ENCODE data around the gene MAMLD1. TPM values are rescaled to one million over a fixed set of nuclear protein-coding genes. Genes with fewer than 3 reads are reported as not detected.

Gene MAMLD1
- total RNA-seq, 1 donor from 2014 or later: 5.7 TPM

DNA sequence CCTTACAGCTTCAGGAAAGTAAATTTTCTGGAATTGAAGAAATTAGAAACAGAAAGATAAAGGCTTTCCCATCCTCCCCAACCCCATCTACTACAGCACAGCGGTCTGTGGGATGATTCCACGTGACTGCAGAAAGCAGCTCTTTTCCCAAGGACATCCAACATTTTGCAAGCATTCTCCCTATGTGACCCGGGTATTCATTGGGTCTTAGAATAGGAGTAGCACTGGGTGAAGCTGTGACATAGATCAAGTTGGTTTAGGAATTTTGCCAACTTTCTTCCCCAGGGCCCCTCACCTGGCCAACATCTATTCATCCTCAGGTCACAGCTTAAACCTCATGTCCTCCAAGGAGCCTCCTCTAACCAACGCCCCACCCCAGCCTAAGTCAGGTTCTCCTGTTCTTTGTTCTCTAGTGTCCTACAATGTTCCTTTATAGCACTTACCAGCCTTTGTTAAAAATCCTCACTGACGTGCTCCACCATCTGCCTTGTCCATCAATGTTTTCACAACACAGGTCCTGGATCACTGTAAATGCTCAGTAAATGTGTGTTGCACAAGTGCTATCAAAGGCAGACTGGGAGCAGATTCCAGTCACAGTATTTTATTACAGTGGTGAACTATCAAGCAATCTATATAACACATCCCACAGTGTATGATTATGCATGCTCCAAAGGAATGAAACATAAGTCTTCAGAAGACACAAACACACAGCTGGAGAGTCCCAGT, 124.4 kb downstream of the MAMLD1 start:
- intact Hi-C loops (cut with micrococcal nuclease): loop anchor here (5.0 to 10.0 kb wide), 2 partner anchors 40 to 207 kb away; partner anchors contain the start of gene MTMR1

DNA sequence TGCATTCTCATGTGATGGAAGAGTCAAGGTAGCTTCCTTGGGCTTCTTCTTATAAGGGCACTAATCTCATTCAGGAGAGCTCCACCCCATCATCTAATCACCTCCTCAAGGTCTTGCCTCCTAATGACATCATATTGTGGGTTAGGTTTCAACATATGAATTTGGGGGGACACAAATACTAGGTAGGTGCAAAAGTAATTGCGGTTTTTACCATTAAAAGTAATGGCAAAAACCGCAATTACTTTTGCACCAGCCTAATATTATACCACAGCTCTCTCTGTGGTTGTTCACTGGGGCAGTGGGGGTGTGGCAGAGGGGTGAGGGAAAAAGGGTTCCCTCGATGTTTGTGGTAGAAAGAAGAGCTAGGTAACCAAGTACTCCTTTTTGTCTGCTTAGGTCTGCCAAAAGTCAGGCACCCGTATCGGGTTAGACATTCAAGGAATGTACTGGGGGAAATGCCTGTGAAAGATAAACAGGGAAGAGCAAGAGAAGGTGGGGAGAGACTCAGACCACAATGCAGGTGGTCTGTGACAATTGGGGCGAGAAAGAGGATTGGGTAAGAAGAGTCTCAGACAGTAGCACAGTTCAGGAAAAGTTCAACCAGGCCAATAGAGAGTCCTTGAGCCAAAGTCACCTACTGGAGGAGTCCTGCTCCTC, 126.4 kb downstream of the MAMLD1 start:
- intact Hi-C loops (cut with micrococcal nuclease): loop anchor here (5.0 to 10.0 kb wide), 2 partner anchors 42 to 205 kb away; partner anchors contain the start of gene MTMR1

DNA sequence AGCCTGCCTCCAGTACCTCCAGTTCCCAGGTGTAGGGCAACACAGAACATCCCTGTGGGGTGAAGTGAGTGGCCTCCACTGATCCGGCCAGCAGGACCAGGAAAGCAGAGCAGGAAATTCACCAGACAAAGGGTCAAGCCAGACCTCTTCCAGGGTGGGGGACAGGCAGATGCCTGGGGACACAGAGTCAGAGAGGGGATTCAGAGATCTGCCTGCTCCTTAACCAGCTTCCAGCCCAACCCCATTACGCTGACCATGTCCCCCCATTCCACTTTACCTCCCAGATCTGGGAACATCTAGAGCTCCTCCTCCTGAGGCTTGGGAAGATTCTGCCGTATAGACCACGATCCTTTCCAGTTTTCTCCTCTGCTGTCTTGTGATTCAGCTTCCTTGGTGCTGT, 132.4 kb downstream of the MAMLD1 start:
- intact Hi-C loops (cut with micrococcal nuclease): no loop called here

DNA sequence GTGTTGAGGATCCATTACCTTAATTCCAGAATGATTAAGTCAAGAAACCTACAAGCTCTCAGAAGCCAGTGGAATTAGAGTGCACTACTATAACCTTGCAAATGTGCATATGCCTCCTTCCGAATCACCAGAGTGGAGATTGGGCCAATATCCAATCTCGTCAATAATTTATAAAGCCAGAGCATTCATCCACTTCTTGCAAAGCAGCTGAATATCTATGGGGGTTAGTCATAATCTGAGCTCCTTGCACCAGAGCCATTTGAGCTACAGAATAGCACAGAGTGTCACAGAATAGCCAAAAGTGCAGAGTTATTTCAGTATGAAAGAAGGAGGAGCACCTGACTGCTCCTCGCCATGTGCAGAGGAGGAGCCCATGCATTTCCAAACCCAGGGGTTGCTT, 136.1 kb downstream of the MAMLD1 start:
- intact Hi-C loops (cut with micrococcal nuclease): no loop called here

DNA sequence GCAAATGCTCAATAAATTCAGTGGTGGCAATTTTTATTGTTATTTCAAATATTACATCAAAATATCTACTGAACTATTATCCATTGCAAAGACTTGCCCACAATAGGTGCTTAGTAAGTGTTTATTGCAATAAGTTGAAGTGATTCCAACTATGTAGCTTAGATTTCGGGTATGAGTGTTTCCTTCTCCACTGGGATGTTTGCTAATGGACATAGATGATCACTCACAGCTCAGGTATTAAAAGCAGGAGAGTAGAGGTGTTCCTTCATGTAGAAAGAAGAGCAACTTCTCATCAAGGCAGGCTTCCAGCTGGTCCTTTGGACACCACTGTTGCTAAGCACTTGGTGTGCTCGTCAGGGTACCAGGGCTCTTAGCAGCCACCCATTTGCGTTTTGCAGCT, 139.0 kb downstream of the MAMLD1 start:
- intact Hi-C loops (cut with micrococcal nuclease): no loop called here

DNA sequence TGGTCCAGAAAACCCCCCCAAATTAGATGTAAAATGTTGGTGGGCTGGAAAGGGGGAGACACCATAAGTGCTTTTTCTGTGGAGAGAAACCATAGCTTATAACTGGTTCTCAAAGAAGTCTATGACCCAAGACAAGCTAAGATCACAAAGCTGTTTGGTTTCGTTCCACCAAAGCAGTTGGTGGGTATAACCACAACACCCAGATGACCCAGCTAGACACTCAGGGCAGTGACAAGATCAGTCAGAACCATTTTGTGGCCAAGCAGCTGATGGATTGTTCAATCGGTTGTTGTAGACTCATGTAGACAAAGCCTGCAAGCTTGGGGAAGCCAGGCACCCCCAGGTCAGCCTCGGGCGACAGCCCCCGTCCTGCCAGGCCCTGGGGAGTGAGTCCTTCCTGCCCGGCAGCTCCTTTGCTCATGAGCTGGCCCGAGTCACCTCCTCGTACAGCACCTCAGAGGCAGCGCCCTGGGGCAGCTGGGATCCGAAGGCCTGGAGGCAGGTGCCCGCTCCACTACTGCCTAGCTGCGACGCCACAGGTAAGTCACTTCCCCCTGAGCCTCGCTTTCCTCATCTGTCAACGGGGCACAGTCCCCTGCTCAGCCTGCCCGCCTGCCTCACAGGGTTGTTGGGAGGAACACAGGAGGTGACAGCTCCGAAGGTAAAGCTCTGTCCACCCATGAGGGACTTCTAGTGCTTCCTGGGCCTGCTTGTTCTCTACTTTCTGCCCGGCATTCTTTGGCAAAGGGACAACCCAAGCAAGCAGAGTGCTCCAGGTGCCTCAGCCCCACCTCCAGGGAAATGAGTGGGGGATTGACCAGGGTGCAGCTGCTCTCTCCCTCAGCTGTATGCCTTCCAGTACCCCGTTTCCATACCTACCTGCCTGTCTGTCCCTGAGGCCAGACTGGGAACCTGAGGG, 140.1 kb downstream of the MAMLD1 start:
- intact Hi-C loops (cut with micrococcal nuclease): no loop called here

DNA sequence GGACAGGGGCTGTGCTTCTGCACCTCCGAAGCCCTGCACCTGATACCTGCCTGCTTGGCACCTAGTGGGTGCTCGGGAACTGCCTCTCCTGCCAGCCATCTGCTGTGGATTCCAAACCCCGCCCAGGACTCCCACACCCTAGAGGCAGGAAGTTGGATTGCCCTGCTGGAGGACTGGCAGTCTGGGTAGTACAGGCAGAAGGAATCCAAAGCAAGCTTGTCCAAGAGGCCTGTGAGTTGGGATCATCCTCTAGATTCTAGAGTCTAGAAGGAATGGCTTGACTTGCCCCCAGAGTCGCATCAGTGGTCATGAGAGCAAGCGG, 140.7 kb downstream of the MAMLD1 start:
- intact Hi-C loops (cut with micrococcal nuclease): no loop called here

DNA sequence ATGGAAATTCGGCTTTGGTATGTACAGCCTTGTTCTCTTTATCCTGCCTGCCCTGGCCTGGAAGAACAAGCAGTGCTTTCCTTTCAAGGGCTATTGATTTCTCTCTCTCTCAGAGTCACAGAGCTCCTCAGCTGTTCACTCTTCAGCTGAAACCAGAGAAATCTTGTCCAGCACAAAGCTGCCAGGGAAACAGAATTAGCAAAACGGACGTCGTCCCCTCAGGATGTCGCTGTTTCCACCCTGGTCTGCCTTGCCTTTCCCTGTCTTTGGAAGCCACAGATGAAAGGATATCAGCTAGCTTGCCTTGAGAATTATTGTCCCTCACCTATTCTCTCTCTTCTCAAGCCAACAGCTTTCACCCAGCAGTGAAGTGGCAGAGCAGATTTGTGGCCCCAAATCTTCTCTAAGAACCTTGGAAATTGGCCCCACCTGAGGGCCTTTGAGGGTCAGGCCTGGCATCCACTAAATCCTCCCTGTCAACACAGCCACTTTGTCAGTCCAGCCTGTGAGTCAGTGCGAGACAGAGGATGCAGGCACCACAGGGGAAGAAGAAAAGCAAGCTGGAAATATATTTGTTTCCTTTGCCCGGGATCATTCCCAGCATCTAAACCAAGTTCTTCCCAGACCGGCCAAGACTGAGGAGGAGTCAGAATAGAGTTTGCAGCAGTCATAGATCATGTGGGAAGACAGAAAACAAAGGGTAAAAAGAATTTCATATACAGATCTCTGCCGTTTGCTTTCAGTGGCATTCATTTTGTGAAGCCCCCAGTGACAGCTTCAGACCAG, 141.5 kb downstream of the MAMLD1 start:
- intact Hi-C loops (cut with micrococcal nuclease): no loop called here

DNA sequence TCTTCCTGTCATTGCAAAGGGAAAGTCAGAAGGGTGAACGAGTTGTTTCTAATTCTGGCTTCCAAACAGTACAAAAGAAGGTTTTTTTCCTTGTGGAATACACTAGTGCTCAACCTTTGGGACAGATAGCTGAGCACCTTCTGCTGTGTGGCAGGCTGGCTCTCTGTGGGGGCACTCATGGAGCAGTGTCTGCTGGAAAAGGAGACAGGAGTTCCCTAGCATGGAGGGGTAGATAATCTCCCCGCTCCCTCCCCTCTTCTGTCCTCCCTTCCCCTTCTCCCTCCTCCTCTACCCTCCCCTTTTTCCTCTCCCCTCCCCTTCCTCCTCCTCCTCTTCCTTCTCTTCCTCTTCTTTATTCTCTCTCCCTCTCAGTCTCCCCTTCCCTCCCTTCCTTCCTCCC, 142.9 kb downstream of the MAMLD1 start:
- intact Hi-C loops (cut with micrococcal nuclease): no loop called here

DNA sequence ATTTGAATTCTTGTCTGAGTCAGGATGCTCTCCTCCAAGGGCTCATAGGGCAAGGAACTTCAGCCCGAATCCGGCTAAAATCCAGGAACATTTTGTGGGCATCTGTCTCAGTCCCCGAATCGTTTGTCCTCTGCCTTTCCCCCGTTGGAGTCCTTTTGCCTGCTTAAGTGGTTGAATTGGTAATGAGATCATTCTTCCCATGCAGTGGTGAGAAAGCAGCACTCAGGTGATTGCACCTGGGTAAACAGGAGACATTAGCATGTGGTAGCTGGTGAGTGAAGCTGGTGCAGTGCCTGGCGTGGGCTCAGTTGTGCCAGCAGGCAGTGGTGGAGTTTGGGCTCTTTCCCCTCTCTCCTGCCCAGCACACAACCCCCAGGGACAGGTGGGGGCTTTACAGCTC, 143.4 kb downstream of the MAMLD1 start:
- intact Hi-C loops (cut with micrococcal nuclease): no loop called here

DNA sequence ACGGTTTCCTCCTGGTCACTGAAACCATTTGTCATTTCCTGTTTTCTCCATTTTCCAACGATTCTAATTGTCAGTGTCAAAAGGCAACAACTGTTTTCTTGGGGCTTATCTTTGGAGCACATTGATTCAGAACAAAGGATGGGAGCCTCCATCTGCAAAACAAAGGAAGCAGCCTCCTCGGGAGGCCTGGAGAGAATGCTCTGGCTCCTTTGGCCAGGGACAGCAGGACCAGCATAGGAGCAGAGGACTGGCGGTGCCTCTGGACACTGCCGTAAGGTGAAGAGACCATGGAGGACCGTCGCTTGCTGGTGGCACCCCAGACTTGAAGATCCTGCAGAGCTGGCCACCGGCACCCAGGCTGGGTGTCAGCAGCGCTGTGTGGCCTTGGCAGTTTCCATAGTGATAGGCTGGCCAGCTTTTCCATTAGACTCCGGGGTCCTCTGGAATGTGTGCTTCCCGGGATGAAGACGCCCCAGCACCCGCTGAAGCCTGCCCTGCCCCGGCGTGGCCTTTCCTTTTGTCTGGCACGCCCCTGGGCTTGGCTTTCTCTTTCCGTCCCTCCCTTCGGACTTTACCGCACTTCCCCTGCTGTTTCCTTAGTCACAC, 144.2 kb downstream of the MAMLD1 start:
- intact Hi-C loops (cut with micrococcal nuclease): no loop called here

DNA sequence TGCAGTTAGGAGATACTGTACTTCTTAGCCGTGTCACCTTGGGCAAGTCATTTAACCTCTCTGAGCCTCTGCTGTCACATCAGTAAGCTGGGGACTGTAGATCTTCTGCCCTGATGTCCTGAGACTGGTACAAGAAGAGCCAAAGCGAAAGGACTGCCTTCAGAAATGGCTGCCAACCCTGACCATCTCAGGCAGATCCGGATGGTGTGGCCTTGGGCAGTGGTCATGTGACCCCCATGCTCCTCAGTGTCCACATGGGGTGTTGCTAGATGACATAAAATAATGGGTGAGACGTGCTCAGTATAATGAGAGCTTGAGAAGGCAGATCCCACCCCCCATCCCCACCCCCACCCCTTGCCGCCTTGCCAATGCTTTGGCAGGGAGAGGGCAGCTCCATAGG, 144.9 kb downstream of the MAMLD1 start:
- intact Hi-C loops (cut with micrococcal nuclease): no loop called here

DNA sequence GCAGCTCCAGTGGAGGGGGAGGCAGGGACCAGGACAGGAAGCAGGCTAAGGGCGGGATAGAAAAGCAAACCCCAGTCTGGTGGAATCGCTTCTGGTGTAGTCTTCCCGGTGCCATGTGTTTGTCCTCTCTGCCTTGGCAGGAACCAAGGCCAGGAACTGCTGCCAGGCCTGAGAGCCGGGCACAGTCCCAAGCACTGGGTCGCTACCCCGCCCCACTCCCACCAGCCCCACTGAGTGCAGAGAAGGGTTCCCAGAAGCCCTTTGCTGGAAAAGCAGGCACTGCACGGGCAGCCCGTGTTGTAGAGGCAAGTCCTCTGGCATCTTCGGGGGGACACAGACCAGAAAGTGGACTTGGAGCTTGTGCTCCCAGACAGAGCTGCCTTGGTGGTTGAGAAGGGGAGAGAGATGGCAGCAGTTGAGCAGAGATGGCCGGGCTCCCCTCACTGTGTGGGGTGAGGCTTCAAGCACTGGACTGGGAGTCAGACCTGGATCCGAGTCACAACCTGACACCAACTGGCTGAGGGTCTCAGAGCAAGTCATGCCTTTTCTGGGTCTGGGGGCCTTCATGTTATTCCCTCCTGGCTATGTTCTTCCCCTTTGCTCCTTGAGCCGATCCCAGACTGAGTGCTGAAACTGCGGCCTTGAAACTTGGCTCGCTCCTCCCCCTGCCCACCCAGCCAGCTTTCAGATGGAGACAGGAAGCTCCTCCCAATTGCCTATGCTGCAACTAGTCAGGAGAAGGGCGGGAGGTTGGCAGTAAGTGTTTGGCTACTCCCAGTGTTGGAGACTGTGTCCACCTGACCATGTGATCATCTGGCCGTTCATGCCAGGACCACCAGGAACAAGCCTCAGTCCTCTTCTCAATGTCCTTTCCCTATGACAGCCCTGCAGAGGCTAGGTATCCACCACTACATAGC, 145.6 kb downstream of the MAMLD1 start:
- intact Hi-C loops (cut with micrococcal nuclease): no loop called here

DNA sequence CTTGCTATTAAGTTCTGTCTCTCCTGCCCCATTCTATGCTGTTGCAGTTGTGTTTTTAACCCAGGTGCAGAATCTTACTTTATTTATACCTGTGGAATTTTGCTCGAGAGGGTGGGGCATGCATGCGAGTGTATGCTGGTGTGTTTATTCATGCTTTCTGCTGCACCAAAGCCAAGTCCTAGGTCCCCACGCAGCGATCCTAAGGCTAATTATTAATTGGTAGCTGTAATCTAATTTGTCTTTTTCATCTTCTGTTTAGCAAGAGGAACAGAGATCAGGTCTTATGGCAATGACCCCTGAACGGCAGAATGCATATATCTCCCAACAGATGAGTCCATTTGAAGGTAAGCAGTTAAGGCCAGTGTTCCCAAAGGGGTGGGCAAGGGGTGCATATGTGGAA, 146.6 kb downstream of the MAMLD1 start:
- intact Hi-C loops (cut with micrococcal nuclease): no loop called here

DNA sequence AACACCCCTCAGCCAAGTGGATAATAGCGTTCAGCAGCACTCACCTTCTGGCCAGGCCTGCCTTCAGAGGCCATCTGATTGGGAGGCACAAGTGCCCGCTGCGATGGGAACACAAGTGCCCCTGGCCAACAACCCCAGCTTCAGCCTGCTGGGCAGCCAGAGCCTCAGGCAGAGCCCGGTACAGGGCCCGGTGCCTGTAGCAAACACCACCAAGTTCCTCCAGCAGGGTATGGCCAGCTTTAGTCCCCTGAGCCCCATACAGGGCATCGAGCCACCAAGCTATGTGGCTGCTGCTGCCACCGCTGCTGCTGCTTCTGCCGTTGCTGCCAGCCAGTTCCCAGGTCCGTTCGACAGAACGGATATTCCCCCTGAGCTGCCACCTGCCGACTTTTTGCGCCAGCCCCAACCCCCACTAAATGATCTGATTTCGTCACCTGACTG, 149.4 kb downstream of the MAMLD1 start:
- intact Hi-C loops (cut with micrococcal nuclease): no loop called here

DNA sequence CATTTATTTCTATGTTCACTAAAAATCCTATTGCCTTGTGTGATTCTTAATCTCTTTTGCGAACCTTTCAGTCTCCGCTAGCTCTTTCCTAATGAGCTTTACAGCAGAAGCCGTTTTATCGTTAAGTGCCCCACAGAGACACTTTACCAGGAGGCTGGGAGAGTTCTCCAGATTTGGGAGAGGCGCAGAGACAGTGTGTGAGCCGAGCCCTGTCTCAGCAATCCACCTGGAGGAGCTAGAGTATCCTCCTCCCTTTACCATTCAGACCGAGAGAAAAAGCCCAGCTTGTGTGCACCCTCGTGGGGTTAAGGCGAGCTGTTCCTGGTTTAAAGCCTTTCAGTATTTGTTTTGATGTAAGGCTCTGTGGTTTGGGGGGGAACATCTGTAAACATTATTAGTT, 150.4 kb downstream of the MAMLD1 start:
- intact Hi-C loops (cut with micrococcal nuclease): no loop called here

DNA sequence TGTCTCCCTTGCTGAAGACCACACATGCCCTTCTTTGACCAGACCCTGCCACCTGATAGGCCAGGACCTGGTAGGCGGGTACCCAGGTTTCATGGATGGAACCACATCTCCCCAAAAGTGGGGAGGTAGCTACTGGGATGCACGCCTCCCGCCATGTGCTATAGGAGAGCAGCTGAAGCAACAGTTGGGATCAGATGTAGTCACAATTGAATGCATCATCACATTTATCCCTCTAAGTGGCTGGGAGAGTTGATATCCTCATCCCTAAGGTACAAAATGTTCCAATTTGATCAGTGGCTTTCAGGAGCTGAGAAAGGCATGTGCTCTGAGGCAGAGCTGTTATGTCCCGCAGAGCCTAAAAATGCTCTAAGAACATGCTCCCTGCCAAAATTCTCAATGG, 151.3 kb downstream of the MAMLD1 start:
- intact Hi-C loops (cut with micrococcal nuclease): no loop called here

DNA sequence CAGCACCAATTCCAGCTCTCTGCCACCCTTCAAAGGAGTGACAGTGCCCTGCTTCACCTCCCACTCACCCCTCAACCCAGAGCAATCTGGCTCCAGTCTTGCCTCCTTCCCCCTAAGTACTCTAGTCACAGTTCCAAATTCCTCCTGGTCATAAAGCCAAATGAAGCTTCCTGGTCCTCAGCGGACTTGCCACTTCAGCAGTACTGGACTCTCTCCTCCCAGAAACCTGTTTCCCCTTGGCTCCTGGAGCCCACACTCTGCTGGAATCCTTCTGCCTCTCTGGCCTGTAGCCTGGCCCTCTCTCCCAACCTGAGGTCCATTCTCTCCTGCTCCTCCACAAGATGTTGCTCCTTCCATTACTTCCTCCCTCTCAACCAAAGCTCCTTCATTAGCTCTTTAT, 152.7 kb downstream of the MAMLD1 start:
- intact Hi-C loops (cut with micrococcal nuclease): no loop called here

DNA sequence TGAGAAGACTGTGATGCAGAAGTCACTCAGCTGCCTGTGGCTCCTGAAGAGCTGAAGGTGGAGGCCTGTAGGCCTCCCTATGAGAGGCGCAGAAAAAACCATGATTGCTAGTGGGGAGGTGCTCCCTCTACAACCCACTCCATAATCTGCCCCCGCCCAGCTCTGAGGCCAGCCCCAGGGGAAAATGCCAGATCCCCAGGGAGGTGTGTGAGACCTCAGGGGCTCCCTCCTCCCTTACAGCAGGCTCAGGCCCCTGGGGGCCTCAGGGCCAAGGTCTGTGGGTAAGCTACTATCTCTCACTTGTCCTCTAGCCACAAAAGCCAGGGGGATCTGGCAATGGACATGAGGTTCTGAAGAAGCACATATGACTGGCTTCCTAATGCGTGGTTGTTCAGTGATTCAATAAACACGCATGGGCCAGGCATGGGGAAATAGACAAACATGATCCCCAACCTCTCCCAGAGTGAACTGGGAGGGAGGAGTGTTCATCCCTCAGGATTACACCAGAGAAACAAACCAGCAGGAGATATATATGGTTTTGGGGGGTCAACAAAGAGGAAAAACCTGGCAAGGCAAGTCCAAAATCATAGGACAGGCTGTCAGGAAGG, 154.3 kb downstream of the MAMLD1 start:
- intact Hi-C loops (cut with micrococcal nuclease): no loop called here
